ENCODE data around the gene SLC35G1.

The SLC35G1 gene, protein sequence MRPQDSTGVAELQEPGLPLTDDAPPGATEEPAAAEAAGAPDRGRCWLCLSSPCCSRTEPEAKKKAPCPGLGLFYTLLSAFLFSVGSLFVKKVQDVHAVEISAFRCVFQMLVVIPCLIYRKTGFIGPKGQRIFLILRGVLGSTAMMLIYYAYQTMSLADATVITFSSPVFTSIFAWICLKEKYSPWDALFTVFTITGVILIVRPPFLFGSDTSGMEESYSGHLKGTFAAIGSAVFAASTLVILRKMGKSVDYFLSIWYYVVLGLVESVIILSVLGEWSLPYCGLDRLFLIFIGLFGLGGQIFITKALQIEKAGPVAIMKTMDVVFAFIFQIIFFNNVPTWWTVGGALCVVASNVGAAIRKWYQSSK

DNA sequence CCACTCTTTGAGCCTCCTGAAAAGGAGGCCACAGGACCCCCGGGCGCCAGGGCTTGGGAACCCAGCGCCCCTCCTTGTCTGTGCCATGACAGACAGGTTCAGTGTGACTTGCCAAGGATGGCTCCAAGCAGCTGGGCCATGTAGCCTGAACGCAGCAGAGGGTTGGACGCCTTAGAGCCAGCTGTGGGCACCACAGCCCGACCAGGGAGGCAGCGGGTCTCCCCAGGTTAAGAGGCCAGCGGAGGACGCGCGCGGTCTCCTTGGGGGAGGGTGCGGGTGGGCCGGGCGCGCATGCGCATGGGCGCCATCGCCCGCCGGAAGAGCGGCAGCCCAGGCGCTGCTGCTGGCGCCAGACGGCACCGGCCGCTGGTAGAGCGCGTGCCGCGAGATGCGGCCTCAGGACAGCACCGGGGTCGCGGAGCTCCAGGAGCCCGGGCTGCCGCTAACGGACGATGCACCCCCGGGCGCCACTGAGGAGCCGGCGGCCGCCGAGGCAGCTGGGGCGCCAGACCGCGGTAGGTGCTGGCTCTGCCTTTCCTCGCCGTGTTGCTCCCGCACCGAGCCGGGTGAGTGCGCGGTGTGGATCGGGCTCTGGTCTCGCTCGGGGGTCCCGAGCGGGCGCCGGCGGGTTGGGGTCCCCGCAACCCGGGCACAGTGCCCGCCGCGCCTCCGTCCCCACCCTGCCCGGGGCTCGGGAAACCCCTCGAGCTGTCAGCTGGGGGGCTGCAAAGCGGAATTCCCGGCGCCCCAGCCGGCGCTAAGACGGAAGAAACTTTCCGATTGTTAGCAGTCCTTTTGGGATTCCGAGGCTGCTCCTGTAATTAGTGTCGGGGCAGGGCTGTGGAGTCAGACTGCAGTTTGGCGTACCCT lies at the start of gene SLC35G1:
TSS of gene SLC35G1 (plus strand) at position 333 of the 870 bp plus-strand sequence. CDS start at position 389, 56 bp downstream.
- peak within 1 kb of the TSS; percentile 91 for H3K9ac ChIP-seq (ENCODE audit: low read length)
- H3K27me3 ChIP-seq (replicated peaks; ENCODE audit: control insufficient read depth, insufficient read depth, low read length): no peaks in the 10 kb centered on the region

DNA sequence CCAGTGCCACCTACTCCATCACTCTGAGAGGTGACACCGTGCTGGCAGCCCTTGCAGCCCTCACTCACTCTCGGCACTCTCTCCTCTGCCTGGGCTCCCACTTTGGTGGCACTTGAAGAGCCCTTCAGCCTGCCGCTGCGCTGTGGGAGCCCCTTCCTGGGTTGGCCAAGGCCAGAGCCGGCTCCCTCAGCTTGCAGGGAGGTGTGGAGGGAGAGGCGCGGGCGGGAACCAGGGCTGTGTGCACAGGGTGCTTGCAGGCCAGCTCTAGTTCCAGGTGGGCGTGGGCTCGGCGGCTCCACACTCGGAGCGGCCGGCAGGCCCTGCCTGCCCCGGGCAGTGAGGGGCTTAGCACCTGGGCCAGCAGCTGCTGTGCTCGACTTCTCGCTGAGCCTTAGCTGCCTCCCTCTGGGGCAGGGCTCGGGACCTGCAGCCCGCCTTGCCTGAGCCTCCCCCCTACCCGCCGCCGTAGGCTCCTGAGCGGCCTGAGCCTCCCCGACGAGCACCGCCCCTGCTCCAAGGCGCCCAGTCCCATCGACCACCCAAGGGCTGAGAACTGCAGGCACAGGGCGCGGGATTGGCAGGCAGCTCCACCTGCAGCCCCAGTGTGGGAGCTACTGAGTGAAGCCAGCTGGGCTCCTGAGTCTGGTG lies 48.7 kb upstream of the SLC35G1 start:
- DNase-seq (ENCODE audit: low read depth): no peak
- Histone ChIP-seq H3K4me3 (ENCODE audit: low read length) (no peak overlapping the region), H3K27me3 (replicated peaks; ENCODE audit: control insufficient read depth, insufficient read depth, low read length) (peaks cover 19% of the 10 kb centered on the region), H3K9me3 (ENCODE audit: control insufficient read depth, low read length) (no peaks in the 10 kb centered on the region), H3K4me1 (ENCODE audit: control insufficient read depth, insufficient read depth, low read length) (no peaks in the 10 kb centered on the region), H3K36me3 (ENCODE audit: control insufficient read depth, insufficient read depth, low read length, severe bottlenecking) (no peaks in the 10 kb centered on the region), H3K9ac (ENCODE audit: low read length) (no peak overlapping the region)

More for the DNA sequence above, at the start of gene SLC35G1:
- Histone ChIP-seq H3K36me3 (ENCODE audit: control insufficient read depth, insufficient read depth, low read length, severe bottlenecking) (no peaks in the 10 kb centered on the region), H3K4me3 (ENCODE audit: low read length) (peak within 1 kb of the TSS; percentile 93), H3K4me1 (ENCODE audit: control insufficient read depth, insufficient read depth, low read length) (peaks cover 21% of the 10 kb centered on the region), H3K9me3 (ENCODE audit: control insufficient read depth, low read length) (no peaks in the 10 kb centered on the region)
- DNase-seq (ENCODE audit: low read depth): peak; percentile 84

DNA sequence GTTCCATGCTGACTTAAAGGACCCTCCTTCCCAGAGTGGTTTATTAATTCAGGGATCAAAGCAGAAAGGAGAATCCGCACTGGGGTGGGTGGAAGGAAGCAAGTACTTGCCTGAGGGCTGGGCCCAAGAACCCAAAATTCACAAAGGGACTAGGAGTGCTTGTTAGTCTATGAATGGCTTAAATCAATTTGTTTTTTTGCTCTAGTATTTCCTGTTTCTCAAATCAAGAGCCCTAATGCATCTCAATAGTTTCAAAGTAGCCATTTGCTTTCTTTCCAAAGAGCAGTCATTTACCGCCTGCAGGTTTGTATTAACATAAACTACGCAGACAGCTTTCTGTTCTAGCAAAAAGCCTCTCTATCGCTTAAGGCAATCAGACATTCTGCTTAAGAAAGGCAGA lies 44.2 kb upstream of the SLC35G1 start:
- Histone ChIP-seq H3K36me3 (ENCODE audit: control insufficient read depth, insufficient read depth, low read length, severe bottlenecking) (no peaks in the 10 kb centered on the region), H3K27me3 (replicated peaks; ENCODE audit: control insufficient read depth, insufficient read depth, low read length) (peaks cover 19% of the 10 kb centered on the region), H3K4me3 (ENCODE audit: low read length) (no peak overlapping the region), H3K9me3 (ENCODE audit: control insufficient read depth, low read length) (no peaks in the 10 kb centered on the region), H3K4me1 (ENCODE audit: control insufficient read depth, insufficient read depth, low read length) (no peaks in the 10 kb centered on the region), H3K9ac (ENCODE audit: low read length) (no peak overlapping the region)
- no peak for DNase-seq (ENCODE audit: low read depth)

DNA sequence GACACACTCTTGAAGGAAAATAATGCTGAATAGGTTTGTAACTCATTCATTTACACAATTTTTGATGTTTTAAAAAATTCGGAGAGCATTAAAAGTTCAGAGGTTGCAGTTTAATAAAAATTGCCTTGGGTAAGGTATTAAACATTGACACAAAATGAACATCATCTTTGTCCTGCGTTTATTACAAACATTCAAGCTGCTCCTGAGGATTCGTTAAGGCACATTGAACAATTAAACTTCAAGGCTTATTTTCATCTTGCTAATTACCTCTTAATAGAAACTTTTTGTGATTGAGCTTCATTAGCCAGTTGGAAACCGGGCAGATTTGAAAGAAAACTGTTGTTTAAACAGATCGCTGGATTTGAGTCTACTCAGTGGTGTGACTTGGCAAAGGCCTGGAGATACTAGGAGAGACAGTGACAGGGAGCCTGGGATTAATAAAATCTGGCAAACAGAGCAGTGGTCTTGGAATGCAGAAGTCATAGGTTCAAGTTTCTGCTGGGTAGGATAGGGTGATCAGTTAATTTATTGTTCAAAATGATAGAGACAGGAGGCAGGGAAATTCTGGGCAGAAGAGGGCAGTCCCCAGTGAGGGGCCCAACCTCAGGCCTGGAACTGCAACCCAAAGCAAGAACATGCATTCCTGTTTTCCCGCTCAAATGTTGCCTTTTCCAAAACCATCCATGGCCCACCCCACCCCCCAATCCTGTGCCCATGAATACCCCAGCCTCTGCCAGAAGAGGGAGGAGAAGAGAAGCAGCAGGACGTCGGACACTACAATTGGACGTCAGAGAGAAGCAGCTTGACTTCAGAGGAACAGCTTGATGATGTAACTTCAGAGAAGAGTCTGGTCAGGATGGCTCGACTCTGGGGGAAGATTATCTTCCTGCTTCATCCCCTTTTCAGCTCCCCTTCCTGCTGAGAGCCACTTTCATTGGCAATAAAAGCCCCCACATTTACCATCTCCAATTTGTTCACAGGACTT lies 43.5 kb upstream of the SLC35G1 start:
- no peaks in the 10 kb centered on the region for H3K36me3 ChIP-seq (ENCODE audit: control insufficient read depth, insufficient read depth, low read length, severe bottlenecking)
- H3K9ac ChIP-seq (ENCODE audit: low read length): no peak overlapping the region
- H3K4me1 ChIP-seq (ENCODE audit: control insufficient read depth, insufficient read depth, low read length): no peaks in the 10 kb centered on the region
- no peak for DNase-seq (ENCODE audit: low read depth)
- H3K9me3 ChIP-seq (ENCODE audit: control insufficient read depth, low read length): no peaks in the 10 kb centered on the region
- peaks cover 21% of the 10 kb centered on the region for H3K27me3 ChIP-seq (replicated peaks; ENCODE audit: control insufficient read depth, insufficient read depth, low read length)
- H3K4me3 ChIP-seq (ENCODE audit: low read length): no peak overlapping the region

DNA sequence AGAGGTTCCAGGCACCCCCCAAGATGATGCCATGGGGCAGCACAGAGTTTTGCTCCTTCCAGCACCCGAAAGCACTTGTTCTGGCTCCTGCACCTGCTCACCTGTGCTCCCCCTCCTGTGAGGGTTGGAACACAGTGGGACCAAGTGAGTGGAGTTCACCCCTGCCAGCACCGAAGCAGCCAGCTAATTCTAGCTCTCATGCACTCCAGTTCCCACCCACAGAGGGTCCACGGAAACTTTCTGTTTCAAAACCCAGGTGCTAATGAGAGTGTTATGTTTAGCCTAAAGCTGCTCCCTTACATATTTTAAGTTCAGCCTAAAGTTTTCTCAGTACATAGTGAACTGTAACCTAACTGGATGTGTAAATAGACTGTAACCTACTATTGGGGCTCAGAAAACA lies 42.6 kb upstream of the SLC35G1 start:
- no peak overlapping the region for H3K9ac ChIP-seq (ENCODE audit: low read length)
- no peak overlapping the region for H3K4me3 ChIP-seq (ENCODE audit: low read length)
- DNase-seq (ENCODE audit: low read depth): no peak
- peaks cover 22% of the 10 kb centered on the region for H3K27me3 ChIP-seq (replicated peaks; ENCODE audit: control insufficient read depth, insufficient read depth, low read length)
- H3K36me3 ChIP-seq (ENCODE audit: control insufficient read depth, insufficient read depth, low read length, severe bottlenecking): no peaks in the 10 kb centered on the region
- H3K4me1 ChIP-seq (ENCODE audit: control insufficient read depth, insufficient read depth, low read length): no peaks in the 10 kb centered on the region
- H3K9me3 ChIP-seq (ENCODE audit: control insufficient read depth, low read length): no peaks in the 10 kb centered on the region

DNA sequence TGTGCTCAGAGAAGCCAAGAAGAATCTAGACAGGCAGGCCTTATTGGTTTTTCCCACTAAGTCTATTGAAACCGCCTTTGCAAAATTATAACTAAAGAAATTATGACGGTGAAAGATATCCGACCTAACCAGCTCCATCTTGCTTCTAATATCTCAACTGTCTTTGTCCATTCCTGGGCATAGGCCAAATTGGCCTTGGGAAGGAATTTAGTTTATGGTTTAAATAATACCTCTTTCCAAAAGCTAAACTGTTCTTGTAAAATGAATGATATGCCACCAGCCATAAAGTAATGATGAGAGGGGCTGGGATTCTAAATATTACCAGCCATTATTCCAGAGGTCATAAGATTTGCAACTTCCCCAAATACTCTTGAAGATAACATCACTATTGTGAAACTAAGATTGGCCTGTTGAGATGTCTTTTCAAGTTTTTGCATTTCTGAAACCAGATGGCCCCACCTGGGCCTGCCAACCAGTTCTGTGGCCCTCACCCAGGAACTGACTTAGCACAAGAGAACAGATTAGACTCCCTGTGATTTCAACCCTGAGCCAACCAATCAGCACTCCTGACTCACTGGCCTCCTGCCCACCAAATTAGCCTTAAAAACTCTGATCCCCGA lies 41.2 kb upstream of the SLC35G1 start:
- no peak for DNase-seq (ENCODE audit: low read depth)
- no peak overlapping the region for H3K4me3 ChIP-seq (ENCODE audit: low read length)
- peaks cover 28% of the 10 kb centered on the region for H3K27me3 ChIP-seq (replicated peaks; ENCODE audit: control insufficient read depth, insufficient read depth, low read length)
- no peaks in the 10 kb centered on the region for H3K36me3 ChIP-seq (ENCODE audit: control insufficient read depth, insufficient read depth, low read length, severe bottlenecking)
- no peaks in the 10 kb centered on the region for H3K4me1 ChIP-seq (ENCODE audit: control insufficient read depth, insufficient read depth, low read length)
- no peaks in the 10 kb centered on the region for H3K9me3 ChIP-seq (ENCODE audit: control insufficient read depth, low read length)
- H3K9ac ChIP-seq (ENCODE audit: low read length): no peak overlapping the region

DNA sequence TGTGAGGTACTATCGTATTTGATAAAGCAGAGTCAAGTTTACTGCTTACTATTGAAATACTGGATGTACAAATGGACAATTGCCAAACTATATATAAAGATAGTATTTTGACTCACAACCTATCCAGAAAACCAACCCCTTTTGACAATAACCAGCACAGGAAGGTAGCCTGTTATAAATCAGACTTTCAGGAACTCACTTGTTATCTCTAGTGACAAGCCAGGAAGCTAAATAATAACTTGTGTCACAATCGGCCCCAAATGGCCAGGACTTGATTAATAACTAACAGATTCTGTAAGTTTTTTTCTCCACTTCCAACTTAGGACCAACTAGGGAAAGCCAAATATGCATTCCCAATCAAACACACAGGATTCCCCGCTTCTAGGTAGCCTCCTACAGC lies 38.8 kb upstream of the SLC35G1 start:
- peaks cover 26% of the 10 kb centered on the region for H3K27me3 ChIP-seq (replicated peaks; ENCODE audit: control insufficient read depth, insufficient read depth, low read length)
- DNase-seq (ENCODE audit: low read depth): no peak
- H3K4me1 ChIP-seq (ENCODE audit: control insufficient read depth, insufficient read depth, low read length): no peaks in the 10 kb centered on the region
- H3K9ac ChIP-seq (ENCODE audit: low read length): no peak overlapping the region
- H3K9me3 ChIP-seq (ENCODE audit: control insufficient read depth, low read length): no peaks in the 10 kb centered on the region
- H3K4me3 ChIP-seq (ENCODE audit: low read length): no peak overlapping the region
- H3K36me3 ChIP-seq (ENCODE audit: control insufficient read depth, insufficient read depth, low read length, severe bottlenecking): no peaks in the 10 kb centered on the region

DNA sequence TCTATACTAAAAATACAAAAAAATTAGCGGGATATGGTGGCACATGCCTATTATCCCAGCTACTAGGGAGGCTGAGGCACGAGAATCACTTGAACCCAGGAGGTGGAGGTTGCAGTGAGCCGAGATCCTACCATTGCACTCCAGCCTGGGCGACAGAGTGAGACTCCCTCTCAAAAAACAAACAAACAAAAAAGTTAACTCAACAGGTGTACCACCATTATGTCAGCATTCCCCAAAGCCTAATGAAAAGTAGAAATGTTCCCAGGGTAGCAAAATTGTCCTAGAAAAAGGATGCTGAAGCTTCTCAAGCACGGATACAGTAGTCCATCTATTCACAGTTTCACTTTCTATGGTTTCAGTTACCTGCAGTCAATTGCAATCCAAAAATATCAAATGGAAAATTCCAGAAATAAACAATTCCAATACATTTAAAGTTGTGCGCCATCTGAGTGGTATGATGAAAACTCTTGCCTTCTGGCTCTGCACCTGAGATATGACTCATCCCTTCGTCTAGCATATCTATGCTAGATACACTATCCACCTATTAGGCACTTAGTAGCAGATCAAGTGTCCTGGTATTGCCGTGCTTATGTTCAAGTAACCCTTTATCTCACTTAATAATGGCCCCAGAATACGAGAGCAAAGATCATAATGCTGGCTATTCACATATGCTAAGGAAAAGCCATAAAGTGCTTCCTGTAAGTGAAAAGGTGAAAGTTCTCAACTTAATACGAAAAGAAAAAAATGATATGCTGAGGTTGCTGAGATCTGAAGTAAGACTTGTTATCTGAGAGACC lies 37.2 kb upstream of the SLC35G1 start:
- no peak overlapping the region for H3K4me3 ChIP-seq (ENCODE audit: low read length)
- H3K36me3 ChIP-seq (ENCODE audit: control insufficient read depth, insufficient read depth, low read length, severe bottlenecking): no peaks in the 10 kb centered on the region
- no peak for DNase-seq (ENCODE audit: low read depth)
- no peaks in the 10 kb centered on the region for H3K4me1 ChIP-seq (ENCODE audit: control insufficient read depth, insufficient read depth, low read length)
- H3K27me3 ChIP-seq (replicated peaks; ENCODE audit: control insufficient read depth, insufficient read depth, low read length): peaks cover 14% of the 10 kb centered on the region
- no peaks in the 10 kb centered on the region for H3K9me3 ChIP-seq (ENCODE audit: control insufficient read depth, low read length)
- no peak overlapping the region for H3K9ac ChIP-seq (ENCODE audit: low read length)

DNA sequence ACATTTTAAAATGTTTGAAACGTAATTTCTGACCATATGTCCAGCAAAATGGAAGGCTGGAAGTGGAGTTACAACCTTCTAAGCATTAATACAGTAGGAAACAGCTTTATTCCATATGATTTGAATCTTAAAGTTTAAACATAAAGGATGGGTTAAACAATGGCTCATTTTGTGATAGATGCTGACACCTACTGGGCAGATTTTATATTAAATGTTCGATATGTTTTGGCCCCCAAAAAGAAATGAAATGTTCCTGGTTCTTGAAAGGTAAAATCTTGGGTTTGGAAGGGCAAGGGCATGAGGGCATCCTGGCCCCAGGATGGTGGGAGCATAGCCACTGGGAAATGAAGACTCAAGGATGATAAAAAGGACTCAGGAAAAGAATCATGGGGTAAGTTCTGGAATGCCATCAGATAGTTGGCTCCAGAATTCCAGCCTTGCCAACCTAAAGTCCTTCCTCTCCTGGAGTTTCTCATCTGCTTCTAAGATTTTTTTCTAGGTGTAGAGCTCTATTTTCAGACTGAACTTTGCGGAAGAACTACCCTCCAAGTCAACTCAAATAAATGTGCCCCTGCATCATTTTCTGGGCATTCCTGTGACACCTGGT lies 34.6 kb upstream of the SLC35G1 start:
- Histone ChIP-seq H3K9ac (ENCODE audit: low read length) (no peak overlapping the region), H3K4me3 (ENCODE audit: low read length) (no peak overlapping the region), H3K36me3 (ENCODE audit: control insufficient read depth, insufficient read depth, low read length, severe bottlenecking) (no peaks in the 10 kb centered on the region), H3K9me3 (ENCODE audit: control insufficient read depth, low read length) (peaks cover 4% of the 10 kb centered on the region), H3K27me3 (replicated peaks; ENCODE audit: control insufficient read depth, insufficient read depth, low read length) (peaks cover 18% of the 10 kb centered on the region), H3K4me1 (ENCODE audit: control insufficient read depth, insufficient read depth, low read length) (no peaks in the 10 kb centered on the region)
- DNase-seq (ENCODE audit: low read depth): peak; percentile 66
